Measurements from ENCODE around the gene BARHL2. TPM values are rescaled to one million over a fixed set of nuclear protein-coding genes. Genes with fewer than 3 reads are reported as not detected.

Gene BARHL2
- total RNA-seq (not detected), polyA plus RNA-seq (not detected)
- long read RNA-seq, donor 1, result 0 reads
- long read RNA-seq, donor 2, result 0 reads
- long read RNA-seq, donor 3, result 0 reads
- long read RNA-seq, donor 4, result 0 reads
- long read RNA-seq, donor 5, result 0 reads

GRCh38 chr1:90716552-90717355, at the start of gene BARHL2:
BARHL2 (minus strand) TSS chr1:90717302; CDS start chr1:90717195, 107 bp downstream.
- Histone ChIP-seq H3K27me3 (ENCODE audit: control insufficient read depth in 3 of 3, insufficient read depth in 3 of 3, low read length in 2 of 3) (peaks cover 0 to 90% (median 88%) of the 10 kb centered on the region in 3 donors), H3K27ac (ENCODE audit: low read depth in 1 of 2, low read length in 1 of 2) (no peak within 1 kb of the TSS), H3K36me3 (ENCODE audit: control insufficient read depth in 4 of 4, insufficient read depth in 4 of 4, low read length in 4 of 4) (no peaks in the 10 kb centered on the region), H3K4me1 (ENCODE audit: control insufficient read depth in 5 of 5, insufficient read depth in 5 of 5, low read length in 5 of 5) (peaks cover 0 to 12% (median 5%) of the 10 kb centered on the region in 5 donors), H3K9me3 (ENCODE audit: control insufficient read depth in 4 of 4, insufficient read depth in 3 of 4, low read length in 3 of 4) (peaks cover 0 to 24% (median 0%) of the 10 kb centered on the region in 4 donors), H3K4me3 (peak within 1 kb of the TSS; percentile 44), H3K9ac (ENCODE audit: insufficient read depth in 1 of 2, low read length in 2 of 2) (no peak within 1 kb of the TSS)
- DNase-seq (no peak), ATAC-seq (ENCODE audit: insufficient read depth, low FRiP score) (no peak)
- 6 to 9% methylated on average over 56 to 58 of the region's 58 CpGs for WGBS, 2 donors
- TF ChIP-seq, protein P1, sequence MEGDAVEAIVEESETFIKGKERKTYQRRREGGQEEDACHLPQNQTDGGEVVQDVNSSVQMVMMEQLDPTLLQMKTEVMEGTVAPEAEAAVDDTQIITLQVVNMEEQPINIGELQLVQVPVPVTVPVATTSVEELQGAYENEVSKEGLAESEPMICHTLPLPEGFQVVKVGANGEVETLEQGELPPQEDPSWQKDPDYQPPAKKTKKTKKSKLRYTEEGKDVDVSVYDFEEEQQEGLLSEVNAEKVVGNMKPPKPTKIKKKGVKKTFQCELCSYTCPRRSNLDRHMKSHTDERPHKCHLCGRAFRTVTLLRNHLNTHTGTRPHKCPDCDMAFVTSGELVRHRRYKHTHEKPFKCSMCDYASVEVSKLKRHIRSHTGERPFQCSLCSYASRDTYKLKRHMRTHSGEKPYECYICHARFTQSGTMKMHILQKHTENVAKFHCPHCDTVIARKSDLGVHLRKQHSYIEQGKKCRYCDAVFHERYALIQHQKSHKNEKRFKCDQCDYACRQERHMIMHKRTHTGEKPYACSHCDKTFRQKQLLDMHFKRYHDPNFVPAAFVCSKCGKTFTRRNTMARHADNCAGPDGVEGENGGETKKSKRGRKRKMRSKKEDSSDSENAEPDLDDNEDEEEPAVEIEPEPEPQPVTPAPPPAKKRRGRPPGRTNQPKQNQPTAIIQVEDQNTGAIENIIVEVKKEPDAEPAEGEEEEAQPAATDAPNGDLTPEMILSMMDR (IDR thresholded peaks at IDR 0.05; ENCODE audit: control extremely low read depth, extremely low read depth), result no peak

- no peak overlapping the region for H3K9ac ChIP-seq (ENCODE audit: insufficient read depth in 1 of 2, low read length in 2 of 2)
- H3K9me3 ChIP-seq (ENCODE audit: control insufficient read depth in 4 of 4, insufficient read depth in 3 of 4, low read length in 3 of 4), result no peaks in the 10 kb centered on the region
- no peaks in the 10 kb centered on the region for H3K36me3 ChIP-seq (ENCODE audit: control insufficient read depth in 4 of 4, insufficient read depth in 4 of 4, low read length in 4 of 4)
- peaks cover 0 to 10% (median 4%) of the 10 kb centered on the region in 3 donors for H3K27me3 ChIP-seq (ENCODE audit: control insufficient read depth in 3 of 3, insufficient read depth in 3 of 3, low read length in 2 of 3)
- DNase-seq (no peak), ATAC-seq (ENCODE audit: insufficient read depth, low FRiP score) (no peak)
- TF ChIP-seq, protein P1 (IDR thresholded peaks at IDR 0.05; ENCODE audit: control extremely low read depth, extremely low read depth), result no peak
- no peaks in the 10 kb centered on the region for H3K4me1 ChIP-seq (ENCODE audit: control insufficient read depth in 5 of 5, insufficient read depth in 5 of 5, low read length in 5 of 5)
- WGBS, 2 donors, result 83 to 87% methylated on average over 6 of the region's 6 CpGs
- H3K27ac ChIP-seq (ENCODE audit: low read depth in 1 of 2, low read length in 1 of 2), result no peak overlapping the region
- no peak overlapping the region for H3K4me3 ChIP-seq
Measured at GRCh38 chr1:90763930-90764329, 46.8 kb upstream of the BARHL2 start.

DNA sequence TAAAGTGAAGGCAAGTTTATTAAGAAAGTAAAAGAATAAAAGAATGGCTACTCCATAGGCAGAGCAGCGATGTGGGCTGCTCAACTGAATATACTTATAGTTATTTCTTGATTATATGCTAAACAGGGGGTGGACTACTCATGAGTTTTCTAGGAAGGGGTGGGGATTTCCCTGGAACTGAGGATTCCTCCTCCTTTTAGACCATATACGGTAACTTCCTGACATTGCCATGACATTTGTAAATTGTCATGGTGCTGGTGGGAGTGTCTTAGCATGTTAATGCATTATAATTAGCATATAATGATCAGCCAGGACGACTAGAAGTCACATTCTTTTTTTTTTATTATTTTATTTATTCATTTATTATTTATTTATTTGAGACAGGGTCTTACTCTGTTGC, 46.4 kb upstream of the BARHL2 start:
- H3K27me3 ChIP-seq (ENCODE audit: control insufficient read depth in 3 of 3, insufficient read depth in 3 of 3, low read length in 2 of 3), result peaks cover 0 to 8% (median 4%) of the 10 kb centered on the region in 3 donors
- ATAC-seq (ENCODE audit: insufficient read depth, low FRiP score), result no peak
- 77 to 83% methylated on average over 3 of the region's 3 CpGs for WGBS, 2 donors

More for the DNA sequence above, 46.4 kb upstream of the BARHL2 start:
- H3K9me3 ChIP-seq (ENCODE audit: control insufficient read depth in 4 of 4, insufficient read depth in 3 of 4, low read length in 3 of 4), result no peaks in the 10 kb centered on the region
- no peak for DNase-seq
- no peak overlapping the region for H3K9ac ChIP-seq (ENCODE audit: insufficient read depth in 1 of 2, low read length in 2 of 2)
- no peak overlapping the region for H3K27ac ChIP-seq (ENCODE audit: low read depth in 1 of 2, low read length in 1 of 2)
- TF ChIP-seq, protein P1 (IDR thresholded peaks at IDR 0.05; ENCODE audit: control extremely low read depth, extremely low read depth), result no peak
- no peak overlapping the region for H3K4me3 ChIP-seq
- H3K4me1 ChIP-seq (ENCODE audit: control insufficient read depth in 5 of 5, insufficient read depth in 5 of 5, low read length in 5 of 5), result no peaks in the 10 kb centered on the region
- H3K36me3 ChIP-seq (ENCODE audit: control insufficient read depth in 4 of 4, insufficient read depth in 4 of 4, low read length in 4 of 4), result no peaks in the 10 kb centered on the region
